Adrenal gland (tissue), 12 donors: ENCODE data around the gene M6PR. TPM values are rescaled to one million over a fixed set of nuclear protein-coding genes. Genes with fewer than 3 reads are reported as not detected.

Source experiments
- DNase-seq, 7 donors: peaks; one replicate each; pipeline ENCODE4 v3.0.0-alpha.2; 2019 to 2020
- H3K27ac ChIP-seq, 5 donors: fragments of 200-600 bp; sonication (generic) in 4 of 5; 1 replicate in 3 of 5; 2 replicates in 2 of 5; pipeline versions ENCODE4 v1.5.1 to v1.8.0; 2016 to 2020; ENCODE audit warnings: mild to moderate bottlenecking in 1 of 5
- H3K27me3 ChIP-seq: fragments of 200-600 bp; 2 replicates; pipeline ENCODE4 v1.8.0; 2021
- H3K36me3 ChIP-seq, 2 donors: fragments of 200-600 bp; replicated peaks in 1 of 2; 1 replicate in 1 of 2; 2 replicates in 1 of 2; pipeline versions ENCODE4 v1.5.1 to v1.8.0; 2018 to 2022
- H3K4me1 ChIP-seq, 2 donors: fragments of 200-600 bp; replicated peaks in 1 of 2; 1 replicate in 1 of 2; 2 replicates in 1 of 2; pipeline versions ENCODE4 v1.5.1 to v1.8.0; 2018 to 2021
- H3K4me3 ChIP-seq, 4 donors: fragments of 200-600 bp; sonication (generic) in 3 of 4; one replicate each; pipeline ENCODE4 v1.5.1; 2016 to 2018
- H3K9me3 ChIP-seq, 3 donors: fragments of 200-600 bp; sonication (generic) in 1 of 3; replicated peaks in 1 of 3; 1 replicate in 2 of 3; 2 replicates in 1 of 3; pipeline versions ENCODE4 v1.5.1 to v1.8.0; 2016 to 2021
- POLR2A ChIP-seq, 2 donors: fragments of 450-650 bp; IDR thresholded peaks; one replicate each; pipeline ENCODE4 v1.6.1; 2017; ENCODE audit warnings: antibody characterized with exemption in 2 of 2, mild to moderate bottlenecking in 2 of 2, moderate library complexity in 1 of 2
- WGBS, 4 donors: extraction: QIAGEN DNeasy Blood & Tissue Kit in 2 of 4; methylation state at CpG; one replicate each; pipeline versions ENCODE4 v1.1.5 to v1.1.7; 2013 to 2017; 5-methylcytosine and 5-hydroxymethylcytosine counted together
- intact Hi-C, 2 donors: fragments of 100-400 bp; cut with DNase I; formaldehyde crosslinking; loops; one replicate each; pipeline versions ENCODE4 v1.14.1 to v1.15.0; 2022 to 2023
- polyA plus RNA-seq, 3 donors: library from polyadenylated mRNA; stranded (reverse); fragments of 200-250 nt in 2 of 3; fragments of 350-450 nt in 1 of 3; fragmentation: Illumina TruSeq in 1 of 3; extraction: RNeasy Lipid Tissue Mini Kit (QIAGEN cat#74804) in 1 of 3; gene quantifications; one replicate each; pipeline ENCODE4 v1.2.3, GENCODE V29; 2013 to 2014
- total RNA-seq, 9 donors: library from RNA; depleted of rRNA in 4 of 9; stranded (reverse); fragments of >200 nt in 4 of 9; fragments of 120-200 nt in 1 of 9; fragmentation: NEBNext Ultra II Directional in 1 of 9; extraction: Animal tissue kit (Norgen Biotek cat#: 25700) in 1 of 9; gene quantifications; one replicate each; pipeline versions ENCODE4 v1.1.0 to v1.2.4, GENCODE V29; 2013 to 2023
- TF ChIP-seq, protein P1 (sequence below), 6 experiments: fragments of 450-650 bp in 4 of 6; fragments of 200-600 bp in 2 of 6; sonication (generic) in 1 of 6; IDR thresholded peaks; 1 replicate in 5 of 6; 2 replicates in 1 of 6; pipeline versions ENCODE4 v1.5.1 to v1.8.0; 2016 to 2021; ENCODE audit warnings: antibody characterized with exemption in 6 of 6, mild to moderate bottlenecking in 2 of 6, moderate library complexity in 1 of 6
- donor health status: healthy with polysubstance abuse.
- donor health status: Bipolar disorder and iron deficiency.
- donor health status: DM: yes; HTN: yes; CAD: no.
- donor health status: DM: no; HTN: no; CAD: no.
- donor health status: DM: no; HTN: no; CAD: no.
- donor health status: DM: yes; HTN: yes; CAD: no.

The M6PR gene
- total and polyA plus RNA-seq, 12 donors, result 48.8 to 194 (median 135) TPM

DNA sequence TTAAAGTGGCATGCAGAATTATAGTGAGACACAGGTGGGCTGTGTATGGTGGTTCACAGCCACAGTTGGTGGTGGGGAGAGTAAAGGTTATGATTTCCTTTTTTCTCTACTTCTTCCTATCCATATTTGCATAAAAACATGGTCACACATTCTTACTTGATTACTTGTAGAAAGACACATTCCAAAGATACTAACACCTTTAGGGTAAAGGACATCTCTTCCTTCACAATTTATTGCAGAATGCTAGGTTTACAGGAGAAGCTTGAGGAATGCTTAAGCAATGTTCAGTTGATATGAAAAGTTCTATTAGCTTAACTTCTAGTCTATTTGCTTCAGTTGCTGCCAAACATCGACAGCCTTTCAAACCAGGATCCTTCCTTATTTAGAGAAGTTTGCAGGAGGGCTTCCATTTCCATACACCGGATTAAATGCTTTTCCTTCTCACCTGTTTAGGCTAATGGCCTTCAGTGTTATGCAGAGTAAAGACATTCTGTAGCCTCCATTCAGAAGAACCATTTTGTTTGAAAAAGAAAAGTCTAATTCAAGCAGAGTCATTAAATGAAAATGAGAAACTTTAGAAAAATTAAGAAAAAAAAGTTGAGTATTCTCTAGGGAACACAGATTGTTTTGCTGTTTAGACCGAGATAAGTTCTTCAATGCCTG, 37.7 kb downstream of the M6PR start:
- DNase-seq, result no peak
- intact Hi-C loops, result no loop called here
- H3K9me3 ChIP-seq, result no peaks in the 10 kb centered on the region
- H3K4me3 ChIP-seq, result no peak overlapping the region
- 71 to 76% (median 74%) methylated on average over 3 of the region's 3 CpGs for WGBS, 4 donors
- H3K27ac ChIP-seq, result no peak overlapping the region
- TF ChIP-seq POLR2A (IDR thresholded peaks at IDR 0.05), result no peak
- TF ChIP-seq, protein P1, sequence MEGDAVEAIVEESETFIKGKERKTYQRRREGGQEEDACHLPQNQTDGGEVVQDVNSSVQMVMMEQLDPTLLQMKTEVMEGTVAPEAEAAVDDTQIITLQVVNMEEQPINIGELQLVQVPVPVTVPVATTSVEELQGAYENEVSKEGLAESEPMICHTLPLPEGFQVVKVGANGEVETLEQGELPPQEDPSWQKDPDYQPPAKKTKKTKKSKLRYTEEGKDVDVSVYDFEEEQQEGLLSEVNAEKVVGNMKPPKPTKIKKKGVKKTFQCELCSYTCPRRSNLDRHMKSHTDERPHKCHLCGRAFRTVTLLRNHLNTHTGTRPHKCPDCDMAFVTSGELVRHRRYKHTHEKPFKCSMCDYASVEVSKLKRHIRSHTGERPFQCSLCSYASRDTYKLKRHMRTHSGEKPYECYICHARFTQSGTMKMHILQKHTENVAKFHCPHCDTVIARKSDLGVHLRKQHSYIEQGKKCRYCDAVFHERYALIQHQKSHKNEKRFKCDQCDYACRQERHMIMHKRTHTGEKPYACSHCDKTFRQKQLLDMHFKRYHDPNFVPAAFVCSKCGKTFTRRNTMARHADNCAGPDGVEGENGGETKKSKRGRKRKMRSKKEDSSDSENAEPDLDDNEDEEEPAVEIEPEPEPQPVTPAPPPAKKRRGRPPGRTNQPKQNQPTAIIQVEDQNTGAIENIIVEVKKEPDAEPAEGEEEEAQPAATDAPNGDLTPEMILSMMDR (IDR thresholded peaks at IDR 0.05), result no peak
- peaks cover 5 to 23% of the 10 kb centered on the region in 2 donors for H3K4me1 ChIP-seq
- H3K36me3 ChIP-seq, result no peaks in the 10 kb centered on the region
- no peaks in the 10 kb centered on the region for H3K27me3 ChIP-seq

- H3K27ac ChIP-seq, result no peak overlapping the region
- DNase-seq, result no peak
- H3K4me3 ChIP-seq, result no peak overlapping the region
- H3K27me3 ChIP-seq, result no peaks in the 10 kb centered on the region
- H3K4me1 ChIP-seq, result peaks cover 0 to 13% of the 10 kb centered on the region in 2 donors
- no peaks in the 10 kb centered on the region for H3K36me3 ChIP-seq
- H3K9me3 ChIP-seq, result no peaks in the 10 kb centered on the region
- intact Hi-C loops, result no loop called here
- TF ChIP-seq, protein P1 (IDR thresholded peaks at IDR 0.05), result no peak
- no peak for TF ChIP-seq POLR2A (IDR thresholded peaks at IDR 0.05)
- WGBS, 4 donors, result 73 to 87% (median 84%) methylated on average over 5 of the region's 5 CpGs
Measured at GRCh38 chr12:8909752-8910151, 39.7 kb downstream of the M6PR start.

GRCh38 chr12:8907513-8907912, 41.9 kb downstream of the M6PR start:
- H3K9me3 ChIP-seq, result no peaks in the 10 kb centered on the region
- WGBS, 4 donors, result 74 to 85% (median 84%) methylated on average over 3 of the region's 3 CpGs
- intact Hi-C loops, result no loop called here
- H3K36me3 ChIP-seq, result no peaks in the 10 kb centered on the region
- H3K27ac ChIP-seq, result no peak overlapping the region
- DNase-seq, result no peak
- no peak for TF ChIP-seq POLR2A (IDR thresholded peaks at IDR 0.05)
- TF ChIP-seq, protein P1 (IDR thresholded peaks at IDR 0.05), result no peak
- H3K4me3 ChIP-seq, result no peak overlapping the region
- H3K4me1 ChIP-seq, result no peaks in the 10 kb centered on the region
- no peaks in the 10 kb centered on the region for H3K27me3 ChIP-seq

DNA sequence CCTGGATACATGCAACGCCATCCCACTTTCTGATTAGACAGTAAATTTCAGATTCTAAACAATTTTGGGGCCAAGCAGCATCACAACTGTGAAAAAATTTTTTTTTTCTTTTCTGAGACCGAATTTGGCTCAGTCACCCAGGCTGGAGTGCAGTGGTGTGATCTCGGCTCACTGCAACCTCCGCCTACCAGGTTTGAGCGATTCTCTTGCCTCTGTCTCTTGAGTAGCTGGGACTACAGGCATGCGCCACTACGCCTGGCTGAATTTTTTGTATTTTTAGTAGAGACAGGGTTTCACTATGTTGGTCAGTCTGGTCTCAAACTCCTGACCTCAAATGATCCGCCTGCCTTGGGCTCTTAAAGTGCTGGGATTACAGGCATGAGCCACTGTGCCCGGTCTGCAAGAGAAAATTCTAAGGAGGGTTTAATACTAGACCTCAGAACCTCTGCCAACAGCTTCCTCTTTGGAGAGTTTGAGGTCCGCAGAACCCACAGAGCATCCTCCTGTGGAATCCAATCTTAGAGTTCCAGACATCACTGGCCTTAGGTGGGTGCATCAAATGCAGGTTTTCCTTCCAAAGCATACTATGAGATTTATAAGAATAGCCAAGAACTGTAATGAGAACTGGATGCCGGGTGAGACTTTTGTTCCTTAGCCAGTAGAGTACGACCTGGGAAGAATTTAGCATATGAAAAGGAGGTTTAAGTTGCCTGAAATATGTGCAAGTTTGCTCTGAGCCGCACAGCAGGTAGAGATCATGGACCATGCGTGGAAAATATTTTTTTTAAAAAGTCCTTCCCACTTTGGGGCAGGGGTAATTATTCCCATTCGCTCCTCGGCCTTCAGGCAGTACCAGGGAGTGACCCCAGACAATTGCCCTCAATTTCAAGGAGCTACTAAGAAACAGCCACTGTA, 42.9 kb downstream of the M6PR start:
- Histone ChIP-seq H3K4me3 (no peak overlapping the region), H3K27me3 (no peaks in the 10 kb centered on the region), H3K27ac (no peak overlapping the region), H3K9me3 (no peaks in the 10 kb centered on the region), H3K36me3 (no peaks in the 10 kb centered on the region), H3K4me1 (no peaks in the 10 kb centered on the region)
- DNase-seq, result no peak
- intact Hi-C loops, result no loop called here
- TF ChIP-seq POLR2A (IDR thresholded peaks at IDR 0.05), result no peak
- TF ChIP-seq, protein P1 (IDR thresholded peaks at IDR 0.05), result no peak
- WGBS, 4 donors, result 77 to 87% (median 85%) methylated on average over 16 of the region's 16 CpGs
